HEK293 (cell line): Measurements from ENCODE around the gene AKAP8L.
A peak's percentile ranks its signal among the peaks of the same experiment; 100 is the strongest.

Experiments used
- EGR2 ChIP-seq: fragments of 450-650 bp; formaldehyde crosslinking; IDR thresholded peaks from 2 replicates; pipeline ENCODE4 v1.5.1; 2016; ENCODE audit warnings: low read depth, missing biosample characterization, missing genetic modification characterization
- KLF1 ChIP-seq: fragments of 450-650 bp; formaldehyde crosslinking; IDR thresholded peaks from 2 replicates; pipeline ENCODE4 v1.5.1; 2016; ENCODE audit warnings: missing biosample characterization, missing genetic modification characterization
- PRDM6 ChIP-seq: fragments of 450-650 bp; formaldehyde crosslinking; IDR thresholded peaks from 2 replicates; pipeline ENCODE4 v1.5.1; 2017; ENCODE audit warnings: missing biosample characterization, missing genetic modification characterization
- SCRT1 ChIP-seq: fragments of 450-650 bp; formaldehyde crosslinking; IDR thresholded peaks from 2 replicates; pipeline ENCODE4 v1.5.1; 2016; ENCODE audit warnings: missing biosample characterization, missing genetic modification characterization, borderline replicate concordance
- SP7 ChIP-seq: fragments of 450-650 bp; formaldehyde crosslinking; IDR thresholded peaks from 2 replicates; pipeline ENCODE4 v1.5.1; 2016; ENCODE audit warnings: missing biosample characterization, missing genetic modification characterization
- ZBTB8A ChIP-seq: fragments of 450-650 bp; formaldehyde crosslinking; IDR thresholded peaks from 2 replicates; pipeline ENCODE4 v1.5.1; 2016; ENCODE audit warnings: missing biosample characterization, missing genetic modification characterization
- ZNF112 ChIP-seq: fragments of 450-650 bp; formaldehyde crosslinking; IDR thresholded peaks from 2 replicates; pipeline ENCODE4 v1.5.0; 2017; ENCODE audit warnings: missing biosample characterization, missing genetic modification characterization
- ZNF140 ChIP-seq: fragments of 450-650 bp; formaldehyde crosslinking; IDR thresholded peaks from 2 replicates; pipeline ENCODE4 v1.5.1; 2016; ENCODE audit warnings: missing biosample characterization, missing genetic modification characterization
- ZNF202 ChIP-seq: fragments of 450-650 bp; formaldehyde crosslinking; IDR thresholded peaks from 2 replicates; pipeline ENCODE4 v1.5.1; 2016; ENCODE audit warnings: missing biosample characterization, missing genetic modification characterization, borderline replicate concordance
- ZNF292 ChIP-seq: fragments of 450-650 bp; formaldehyde crosslinking; IDR thresholded peaks from 2 replicates; pipeline ENCODE4 v1.5.1; 2016; ENCODE audit warnings: low read depth, missing biosample characterization, missing genetic modification characterization, borderline replicate concordance
- ZNF366 ChIP-seq: fragments of 450-650 bp; formaldehyde crosslinking; conservative IDR thresholded peaks from 2 replicates; pipeline ENCODE4 v1.5.1; 2016; ENCODE audit warnings: missing biosample characterization, missing genetic modification characterization
- ZNF548 ChIP-seq: fragments of 450-650 bp; formaldehyde crosslinking; IDR thresholded peaks from 2 replicates; pipeline ENCODE4 v1.5.1; 2016; ENCODE audit warnings: missing biosample characterization, missing genetic modification characterization
- ZNF580 ChIP-seq: fragments of 450-650 bp; formaldehyde crosslinking; IDR thresholded peaks from 2 replicates; pipeline ENCODE4 v1.5.1; 2016; ENCODE audit warnings: missing biosample characterization, missing genetic modification characterization
- ZNF610 ChIP-seq: fragments of 450-650 bp; formaldehyde crosslinking; IDR thresholded peaks from 2 replicates; pipeline ENCODE4 v1.5.1; 2016; ENCODE audit warnings: missing biosample characterization, missing genetic modification characterization, borderline replicate concordance
- ZNF623 ChIP-seq: fragments of 450-650 bp; formaldehyde crosslinking; IDR thresholded peaks from 2 replicates; pipeline ENCODE4 v1.5.1; 2016; ENCODE audit warnings: missing biosample characterization, missing genetic modification characterization
- ZNF654 ChIP-seq: fragments of 450-650 bp; formaldehyde crosslinking; IDR thresholded peaks from 2 replicates; pipeline ENCODE4 v1.5.1; 2016; ENCODE audit warnings: low read depth, missing biosample characterization, missing genetic modification characterization
- ZNF701 ChIP-seq: fragments of 450-650 bp; formaldehyde crosslinking; IDR thresholded peaks from 2 replicates; pipeline ENCODE4 v1.5.1; 2016; ENCODE audit warnings: missing biosample characterization, missing genetic modification characterization
- ZNF768 ChIP-seq: fragments of 450-650 bp; formaldehyde crosslinking; IDR thresholded peaks from 2 replicates; pipeline ENCODE4 v1.5.1; 2018; ENCODE audit warnings: missing biosample characterization, mild to moderate bottlenecking, missing genetic modification characterization
- ZNF776 ChIP-seq: fragments of 450-650 bp; formaldehyde crosslinking; IDR thresholded peaks from 2 replicates; pipeline ENCODE4 v1.5.0; 2017; ENCODE audit warnings: missing biosample characterization, missing genetic modification characterization, borderline replicate concordance
- ZNF777 ChIP-seq: fragments of 450-650 bp; formaldehyde crosslinking; IDR thresholded peaks from 2 replicates; pipeline ENCODE4 v1.5.1; 2017; ENCODE audit warnings: missing biosample characterization, missing genetic modification characterization, borderline replicate concordance
- TF ChIP-seq, protein P1 (sequence below): fragments of 450-650 bp; formaldehyde crosslinking; IDR thresholded peaks from 2 replicates; pipeline ENCODE4 v1.5.1; 2016; ENCODE audit warnings: missing biosample characterization, missing genetic modification characterization
- TF ChIP-seq, protein P2 (sequence below): fragments of 450-650 bp; formaldehyde crosslinking; IDR thresholded peaks from 2 replicates; pipeline ENCODE4 v1.5.1; 2016; ENCODE audit warnings: missing biosample characterization, missing genetic modification characterization
- TF ChIP-seq, protein P3 (sequence below): fragments of 450-650 bp; formaldehyde crosslinking; IDR thresholded peaks from 2 replicates; pipeline ENCODE4 v1.5.1; 2016; ENCODE audit warnings: missing biosample characterization, missing genetic modification characterization
- TF ChIP-seq, protein P4 (sequence below): fragments of 450-650 bp; formaldehyde crosslinking; IDR thresholded peaks from 2 replicates; pipeline ENCODE4 v1.5.1; 2016; ENCODE audit warnings: missing biosample characterization, missing genetic modification characterization
- TF ChIP-seq, protein P5 (sequence below): fragments of 450-650 bp; formaldehyde crosslinking; IDR thresholded peaks from 2 replicates; pipeline ENCODE4 v1.5.1; 2016; ENCODE audit warnings: missing biosample characterization, missing genetic modification characterization
- TF ChIP-seq, protein P6 (sequence below): fragments of 450-650 bp; formaldehyde crosslinking; IDR thresholded peaks from 2 replicates; pipeline ENCODE4 v1.5.1; 2017; ENCODE audit warnings: missing biosample characterization, missing genetic modification characterization

AKAP8L gene

GRCh38 chr19:15379999-15380647 is 38.7 kb downstream of the AKAP8L start (continued):
- TF ChIP-seq ZNF292 (tag by site-specific recombination) (no peak), ZNF112 (no peak), ZNF701 (no peak), PRDM6 (no peak), ZNF366 (tag by site-specific recombination) (no peak), SCRT1 (tag by site-specific recombination) (no peak), SP7 (tag by site-specific recombination) (peak; percentile 39; the same call in 1 of the 2 replicates), ZNF777 (tag by site-specific recombination) (no peak; the same call in 1 of the 2 replicates), ZNF776 (tag by site-specific recombination) (no peak), EGR2 (peak; percentile 81), ZNF202 (tag by site-specific recombination) (no peak), ZNF548 (tag by site-specific recombination) (no peak), ZNF140 (no peak), ZNF623 (tag by site-specific recombination) (no peak), ZNF654 (tag by site-specific recombination) (no peak), ZNF610 (tag by site-specific recombination) (no peak), ZNF580 (no peak), ZNF768 (tag by site-specific recombination) (no peak), KLF1 (peak; percentile 91), ZBTB8A (tag by site-specific recombination) (peak; percentile 99)
- TF ChIP-seq, protein P1, sequence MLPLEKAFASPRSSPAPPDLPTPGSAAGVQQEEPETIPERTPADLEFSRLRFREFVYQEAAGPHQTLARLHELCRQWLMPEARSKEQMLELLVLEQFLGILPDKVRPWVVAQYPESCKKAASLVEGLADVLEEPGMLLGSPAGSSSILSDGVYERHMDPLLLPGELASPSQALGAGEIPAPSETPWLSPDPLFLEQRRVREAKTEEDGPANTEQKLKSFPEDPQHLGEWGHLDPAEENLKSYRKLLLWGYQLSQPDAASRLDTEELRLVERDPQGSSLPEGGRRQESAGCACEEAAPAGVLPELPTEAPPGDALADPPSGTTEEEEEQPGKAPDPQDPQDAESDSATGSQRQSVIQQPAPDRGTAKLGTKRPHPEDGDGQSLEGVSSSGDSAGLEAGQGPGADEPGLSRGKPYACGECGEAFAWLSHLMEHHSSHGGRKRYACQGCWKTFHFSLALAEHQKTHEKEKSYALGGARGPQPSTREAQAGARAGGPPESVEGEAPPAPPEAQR (tag by site-specific recombination): no peak
- TF ChIP-seq, protein P2, sequence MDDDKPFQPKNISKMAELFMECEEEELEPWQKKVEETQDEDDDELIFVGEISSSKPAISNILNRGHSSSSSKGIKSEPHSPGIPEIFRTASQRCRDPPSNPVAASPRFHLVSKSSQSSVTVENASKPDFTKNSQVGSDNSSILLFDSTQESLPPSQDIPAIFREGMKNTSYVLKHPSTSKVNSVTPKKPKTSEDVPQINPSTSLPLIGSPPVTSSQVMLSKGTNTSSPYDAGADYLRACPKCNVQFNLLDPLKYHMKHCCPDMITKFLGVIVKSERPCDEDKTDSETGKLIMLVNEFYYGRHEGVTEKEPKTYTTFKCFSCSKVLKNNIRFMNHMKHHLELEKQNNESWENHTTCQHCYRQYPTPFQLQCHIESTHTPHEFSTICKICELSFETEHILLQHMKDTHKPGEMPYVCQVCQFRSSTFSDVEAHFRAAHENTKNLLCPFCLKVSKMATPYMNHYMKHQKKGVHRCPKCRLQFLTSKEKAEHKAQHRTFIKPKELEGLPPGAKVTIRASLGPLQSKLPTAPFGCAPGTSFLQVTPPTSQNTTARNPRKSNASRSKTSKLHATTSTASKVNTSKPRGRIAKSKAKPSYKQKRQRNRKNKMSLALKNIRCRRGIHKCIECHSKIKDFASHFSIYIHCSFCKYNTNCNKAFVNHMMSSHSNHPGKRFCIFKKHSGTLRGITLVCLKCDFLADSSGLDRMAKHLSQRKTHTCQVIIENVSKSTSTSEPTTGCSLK (tag by site-specific recombination): no peak
- TF ChIP-seq, protein P3, sequence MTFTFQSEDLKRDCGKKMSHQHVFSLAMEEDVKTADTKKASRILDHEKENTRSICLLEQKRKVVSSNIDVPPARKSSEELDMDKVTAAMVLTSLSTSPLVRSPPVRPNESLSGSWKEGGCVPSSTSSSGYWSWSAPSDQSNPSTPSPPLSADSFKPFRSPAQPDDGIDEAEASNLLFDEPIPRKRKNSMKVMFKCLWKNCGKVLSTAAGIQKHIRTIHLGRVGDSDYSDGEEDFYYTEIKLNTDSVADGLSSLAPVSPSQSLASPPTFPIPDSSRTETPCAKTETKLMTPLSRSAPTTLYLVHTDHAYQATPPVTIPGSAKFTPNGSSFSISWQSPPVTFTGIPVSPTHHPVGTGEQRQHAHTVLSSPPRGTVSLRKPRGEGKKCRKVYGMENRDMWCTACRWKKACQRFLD: no peak
- TF ChIP-seq, protein P4, sequence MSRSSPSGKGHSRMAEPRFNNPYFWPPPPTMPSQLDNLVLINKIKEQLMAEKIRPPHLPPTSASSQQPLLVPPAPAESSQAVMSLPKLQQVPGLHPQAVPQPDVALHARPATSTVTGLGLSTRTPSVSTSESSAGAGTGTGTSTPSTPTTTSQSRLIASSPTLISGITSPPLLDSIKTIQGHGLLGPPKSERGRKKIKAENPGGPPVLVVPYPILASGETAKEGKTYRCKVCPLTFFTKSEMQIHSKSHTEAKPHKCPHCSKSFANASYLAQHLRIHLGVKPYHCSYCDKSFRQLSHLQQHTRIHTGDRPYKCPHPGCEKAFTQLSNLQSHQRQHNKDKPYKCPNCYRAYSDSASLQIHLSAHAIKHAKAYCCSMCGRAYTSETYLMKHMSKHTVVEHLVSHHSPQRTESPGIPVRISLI (tag by site-specific recombination): no peak
- TF ChIP-seq, protein P5, sequence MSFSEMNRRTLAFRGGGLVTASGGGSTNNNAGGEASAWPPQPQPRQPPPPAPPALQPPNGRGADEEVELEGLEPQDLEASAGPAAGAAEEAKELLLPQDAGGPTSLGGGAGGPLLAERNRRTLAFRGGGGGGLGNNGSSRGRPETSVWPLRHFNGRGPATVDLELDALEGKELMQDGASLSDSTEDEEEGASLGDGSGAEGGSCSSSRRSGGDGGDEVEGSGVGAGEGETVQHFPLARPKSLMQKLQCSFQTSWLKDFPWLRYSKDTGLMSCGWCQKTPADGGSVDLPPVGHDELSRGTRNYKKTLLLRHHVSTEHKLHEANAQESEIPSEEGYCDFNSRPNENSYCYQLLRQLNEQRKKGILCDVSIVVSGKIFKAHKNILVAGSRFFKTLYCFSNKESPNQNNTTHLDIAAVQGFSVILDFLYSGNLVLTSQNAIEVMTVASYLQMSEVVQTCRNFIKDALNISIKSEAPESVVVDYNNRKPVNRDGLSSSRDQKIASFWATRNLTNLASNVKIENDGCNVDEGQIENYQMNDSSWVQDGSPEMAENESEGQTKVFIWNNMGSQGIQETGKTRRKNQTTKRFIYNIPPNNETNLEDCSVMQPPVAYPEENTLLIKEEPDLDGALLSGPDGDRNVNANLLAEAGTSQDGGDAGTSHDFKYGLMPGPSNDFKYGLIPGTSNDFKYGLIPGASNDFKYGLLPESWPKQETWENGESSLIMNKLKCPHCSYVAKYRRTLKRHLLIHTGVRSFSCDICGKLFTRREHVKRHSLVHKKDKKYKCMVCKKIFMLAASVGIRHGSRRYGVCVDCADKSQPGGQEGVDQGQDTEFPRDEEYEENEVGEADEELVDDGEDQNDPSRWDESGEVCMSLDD (tag by site-specific recombination): no peak
- TF ChIP-seq, protein P6, sequence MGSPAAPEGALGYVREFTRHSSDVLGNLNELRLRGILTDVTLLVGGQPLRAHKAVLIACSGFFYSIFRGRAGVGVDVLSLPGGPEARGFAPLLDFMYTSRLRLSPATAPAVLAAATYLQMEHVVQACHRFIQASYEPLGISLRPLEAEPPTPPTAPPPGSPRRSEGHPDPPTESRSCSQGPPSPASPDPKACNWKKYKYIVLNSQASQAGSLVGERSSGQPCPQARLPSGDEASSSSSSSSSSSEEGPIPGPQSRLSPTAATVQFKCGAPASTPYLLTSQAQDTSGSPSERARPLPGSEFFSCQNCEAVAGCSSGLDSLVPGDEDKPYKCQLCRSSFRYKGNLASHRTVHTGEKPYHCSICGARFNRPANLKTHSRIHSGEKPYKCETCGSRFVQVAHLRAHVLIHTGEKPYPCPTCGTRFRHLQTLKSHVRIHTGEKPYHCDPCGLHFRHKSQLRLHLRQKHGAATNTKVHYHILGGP (tag by site-specific recombination): no peak
